Measurements from ENCODE around the gene TEX35. TPM values are rescaled to one million over a fixed set of nuclear protein-coding genes. Genes with fewer than 3 reads are reported as not detected.
A peak's percentile ranks its signal among the peaks of the same experiment; 100 is the strongest.
"Not testable (repeated sequence)": the region's sequence is repeated elsewhere in the genome, so short reads cannot be mapped to it uniquely, and the experiment has no call there.

TEX35 gene
- total and polyA plus RNA-seq, 7 experiments from 2014 or later, result not detected

- ATAC-seq, result no peak
- H3K4me1 Mint-ChIP-seq, result no peaks in the 10 kb centered on the region
- peaks cover 0 to 24% (median 3%) of the 10 kb centered on the region in 5 donors for H3K36me3 Mint-ChIP-seq
- peak overlapping the region in 1 of 10 donors; percentile 65 for H3K4me3 Mint-ChIP-seq
- H3K9me3 ChIP-seq (ENCODE audit: control insufficient read depth in 2 of 3, low read length in 3 of 3), result peaks cover 0 to 8% (median 0%) of the 10 kb centered on the region in 3 experiments
- no peak for DNase-seq
- peaks cover 0 to 4% (median 0%) of the 10 kb centered on the region in 5 donors for H3K27me3 Mint-ChIP-seq
- CTCF ChIA-PET, result interaction anchor here (0.5 kb wide), 1 partner anchor 394 kb away, joined by 6 read pairs; no protein-coding TSS in a partner anchor
- H3K27me3 ChIP-seq (ENCODE audit: control insufficient read depth in 2 of 2, insufficient read depth in 2 of 2, low read length in 2 of 2), result no peaks in the 10 kb centered on the region
- intact Hi-C loops (cut with micrococcal nuclease), result no loop called here
- no peak overlapping the region for H3K27ac ChIP-seq (ENCODE audit: low read depth, low read length)
- no peaks in the 10 kb centered on the region for H3K36me3 ChIP-seq (ENCODE audit: control insufficient read depth in 2 of 3, insufficient read depth in 3 of 3, low read length in 3 of 3)
- H3K4me1 ChIP-seq (ENCODE audit: control insufficient read depth in 2 of 2, insufficient read depth in 2 of 2, low read length in 2 of 2), result no peaks in the 10 kb centered on the region
- H3K4me3 ChIP-seq (ENCODE audit: low read length), result no peak overlapping the region
- POLR2A ChIA-PET, result interaction anchor here (0.5 to 0.6 kb wide), 2 partner anchors 133 to 747 kb away, joined by 3 read pairs; no protein-coding TSS in a partner anchor
- peaks cover 4 to 34% (median 14%) of the 10 kb centered on the region in 11 donors for H3K9me3 Mint-ChIP-seq
- H3K27ac Mint-ChIP-seq, result no peak overlapping the region
Observed at GRCh38 chr1:178552856-178553255, 39.9 kb downstream of the TEX35 start.

GRCh38 chr1:178554351-178554750 lies 41.4 kb downstream of the TEX35 start:
- DNase-seq; H3K4me1 ChIP-seq (ENCODE audit: control insufficient read depth in 2 of 2, insufficient read depth in 2 of 2, low read length in 2 of 2); H3K9me3 ChIP-seq (ENCODE audit: control insufficient read depth in 2 of 3, low read length in 3 of 3); H3K36me3 ChIP-seq (ENCODE audit: control insufficient read depth in 2 of 3, insufficient read depth in 3 of 3, low read length in 3 of 3); POLR2A ChIA-PET; H3K27ac Mint-ChIP-seq; H3K4me3 ChIP-seq (ENCODE audit: low read length); ATAC-seq; H3K27ac ChIP-seq (ENCODE audit: low read depth, low read length); intact Hi-C loops (cut with micrococcal nuclease); H3K4me1 Mint-ChIP-seq; H3K27me3 Mint-ChIP-seq; H3K27me3 ChIP-seq (ENCODE audit: control insufficient read depth in 2 of 2, insufficient read depth in 2 of 2, low read length in 2 of 2); H3K4me3 Mint-ChIP-seq: not testable (repeated sequence)
- Mint-ChIP-seq H3K9me3 (peaks cover 4 to 34% (median 14%) of the 10 kb centered on the region in 11 donors), H3K36me3 (peaks cover 0 to 20% (median 3%) of the 10 kb centered on the region in 5 donors)
- CTCF ChIA-PET, result interaction anchor here (0.6 kb wide), 1 partner anchor 18 kb away, joined by 3 read pairs; no protein-coding TSS in a partner anchor

GRCh38 chr1:178555613-178556012 lies 42.7 kb downstream of the TEX35 start:
- Mint-ChIP-seq H3K9me3 (peaks cover 4 to 34% (median 16%) of the 10 kb centered on the region in 11 donors), H3K36me3 (peaks cover 0 to 14% (median 3%) of the 10 kb centered on the region in 5 donors)
- DNase-seq; H3K36me3 ChIP-seq (ENCODE audit: control insufficient read depth in 2 of 3, insufficient read depth in 3 of 3, low read length in 3 of 3); H3K4me1 ChIP-seq (ENCODE audit: control insufficient read depth in 2 of 2, insufficient read depth in 2 of 2, low read length in 2 of 2); ATAC-seq; H3K27me3 ChIP-seq (ENCODE audit: control insufficient read depth in 2 of 2, insufficient read depth in 2 of 2, low read length in 2 of 2); H3K9me3 ChIP-seq (ENCODE audit: control insufficient read depth in 2 of 3, low read length in 3 of 3); H3K4me3 Mint-ChIP-seq; H3K4me1 Mint-ChIP-seq; H3K4me3 ChIP-seq (ENCODE audit: low read length); intact Hi-C loops (cut with micrococcal nuclease); CTCF ChIA-PET; H3K27ac ChIP-seq (ENCODE audit: low read depth, low read length); POLR2A ChIA-PET; H3K27me3 Mint-ChIP-seq; H3K27ac Mint-ChIP-seq: not testable (repeated sequence)

GRCh38 chr1:178558816-178559215 lies 45.9 kb downstream of the TEX35 start:
- intact Hi-C loops (cut with micrococcal nuclease); H3K4me3 Mint-ChIP-seq; H3K36me3 ChIP-seq (ENCODE audit: control insufficient read depth in 2 of 3, insufficient read depth in 3 of 3, low read length in 3 of 3); H3K27ac ChIP-seq (ENCODE audit: low read depth, low read length); CTCF ChIA-PET; H3K27me3 ChIP-seq (ENCODE audit: control insufficient read depth in 2 of 2, insufficient read depth in 2 of 2, low read length in 2 of 2); H3K36me3 Mint-ChIP-seq; DNase-seq; H3K9me3 ChIP-seq (ENCODE audit: control insufficient read depth in 2 of 3, low read length in 3 of 3); H3K4me1 ChIP-seq (ENCODE audit: control insufficient read depth in 2 of 2, insufficient read depth in 2 of 2, low read length in 2 of 2); ATAC-seq; H3K4me1 Mint-ChIP-seq; H3K27me3 Mint-ChIP-seq; H3K4me3 ChIP-seq (ENCODE audit: low read length); H3K27ac Mint-ChIP-seq; POLR2A ChIA-PET: not testable (repeated sequence)
- H3K9me3 Mint-ChIP-seq, result peaks cover 4 to 20% (median 10%) of the 10 kb centered on the region in 11 donors

- CTCF ChIA-PET, result no interaction called here
Observed at GRCh38 chr1:178560871-178561376, 48.0 kb downstream of the TEX35 start.

GRCh38 chr1:178563099-178563820 lies 50.4 kb downstream of the TEX35 start:
- Histone ChIP-seq H3K36me3 (ENCODE audit: control insufficient read depth in 2 of 3, insufficient read depth in 3 of 3, low read length in 3 of 3) (no peaks in the 10 kb centered on the region), H3K9me3 (ENCODE audit: control insufficient read depth in 2 of 3, low read length in 3 of 3) (no peaks in the 10 kb centered on the region), H3K27ac (ENCODE audit: low read depth, low read length) (no peak overlapping the region), H3K4me3 (ENCODE audit: low read length) (no peak overlapping the region), H3K4me1 (ENCODE audit: control insufficient read depth in 2 of 2, insufficient read depth in 2 of 2, low read length in 2 of 2) (no peaks in the 10 kb centered on the region), H3K27me3 (ENCODE audit: control insufficient read depth in 2 of 2, insufficient read depth in 2 of 2, low read length in 2 of 2) (no peaks in the 10 kb centered on the region)
- intact Hi-C loops (cut with micrococcal nuclease), result no loop called here
- Mint-ChIP-seq H3K9me3 (peaks cover 0 to 5% (median 0%) of the 10 kb centered on the region in 11 donors), H3K4me1 (no peaks in the 10 kb centered on the region), H3K36me3 (no peaks in the 10 kb centered on the region), H3K27ac (no peak overlapping the region), H3K27me3 (no peaks in the 10 kb centered on the region), H3K4me3 (no peak overlapping the region)
- ChIA-PET POLR2A (no interaction called here), CTCF (interaction anchor here (0.5 to 0.6 kb wide), 2 partner anchors 40 to 163 kb away, joined by 3 to 4 read pairs; no protein-coding TSS in a partner anchor)
- no peak for ATAC-seq
- no peak for DNase-seq

More at GRCh38 chr1:178560871-178561376, 48.0 kb downstream of the TEX35 start:
- POLR2A ChIA-PET, result no interaction called here
- intact Hi-C loops (cut with micrococcal nuclease), result no loop called here
- ATAC-seq (no peak), DNase-seq (no peak)
- no peaks in the 10 kb centered on the region for H3K9me3 ChIP-seq (ENCODE audit: control insufficient read depth in 2 of 3, low read length in 3 of 3)
- no peaks in the 10 kb centered on the region for H3K27me3 Mint-ChIP-seq
- H3K36me3 ChIP-seq (ENCODE audit: control insufficient read depth in 2 of 3, insufficient read depth in 3 of 3, low read length in 3 of 3), result no peaks in the 10 kb centered on the region
- no peak overlapping the region for H3K4me3 Mint-ChIP-seq
- no peak overlapping the region for H3K27ac ChIP-seq (ENCODE audit: low read depth, low read length)
- no peak overlapping the region for H3K27ac Mint-ChIP-seq
- no peaks in the 10 kb centered on the region for H3K27me3 ChIP-seq (ENCODE audit: control insufficient read depth in 2 of 2, insufficient read depth in 2 of 2, low read length in 2 of 2)
- no peaks in the 10 kb centered on the region for H3K4me1 ChIP-seq (ENCODE audit: control insufficient read depth in 2 of 2, insufficient read depth in 2 of 2, low read length in 2 of 2)
- H3K4me1 Mint-ChIP-seq, result no peaks in the 10 kb centered on the region
- H3K9me3 Mint-ChIP-seq, result peaks cover 0 to 4% (median 0%) of the 10 kb centered on the region in 11 donors
- no peak overlapping the region for H3K4me3 ChIP-seq (ENCODE audit: low read length)
- no peaks in the 10 kb centered on the region for H3K36me3 Mint-ChIP-seq
